Activated B cell treated with CpG ODN at 0.5 μM for 24 hours (primary cell): ENCODE results near the gene CHERP. TPM values are rescaled to one million over a fixed set of nuclear protein-coding genes. Genes with fewer than 3 reads are reported as not detected.

Experiments used
- ATAC-seq: fragments of 200-7000 bp; cut with Tn5 transposase; one replicate; pipeline ENCODE4 v1.10.0; 2021; ENCODE audit warnings: low read depth, mild to moderate bottlenecking, moderate library complexity
- CTCF ChIA-PET: fragments of 350-600 bp; sonication (Branson Sonifier 250); formaldehyde crosslinking; loops from one replicate; lab custom pipeline; 2021; ENCODE audit warnings: antibody characterized with exemption; lab: Charles Lee
- POLR2A ChIA-PET: fragments of 350-600 bp; sonication (Branson Sonifier 250); formaldehyde crosslinking; loops from one replicate; lab custom pipeline; 2021; ENCODE audit warnings: antibody characterized with exemption; lab: Charles Lee
- DNase-seq: peaks from one replicate; pipeline ENCODE4 v3.0.0; 2022
- H3K27ac Mint-ChIP-seq: one replicate; pipeline ENCODE4 v1.8.0; 2020; ENCODE audit warnings: mixed read lengths
- H3K27me3 Mint-ChIP-seq: one replicate; pipeline ENCODE4 v1.8.0; 2021; ENCODE audit warnings: mixed read lengths
- H3K36me3 Mint-ChIP-seq: one replicate; pipeline ENCODE4 v1.8.0; 2021; ENCODE audit warnings: low read depth, mixed read lengths
- H3K4me1 Mint-ChIP-seq: one replicate; pipeline ENCODE4 v1.8.0; 2021; ENCODE audit warnings: mixed read lengths
- H3K4me3 Mint-ChIP-seq: one replicate; pipeline ENCODE4 v1.8.0; 2020; ENCODE audit warnings: mild to moderate bottlenecking, mixed read lengths
- H3K9me3 Mint-ChIP-seq: one replicate; pipeline ENCODE4 v1.8.0; 2020; ENCODE audit warnings: mixed read lengths
- intact Hi-C: fragments of 100-400 bp; cut with micrococcal nuclease; formaldehyde crosslinking; loops from one replicate; pipeline ENCODE4 v1.15.1; 2024
- total RNA-seq: library from RNA; stranded (reverse); gene quantifications from 2 replicates; pipeline ENCODE4 v1.2.3, GENCODE V29; 2022
- TF ChIP-seq, protein P1 (sequence below): fragments of 200-600 bp; IDR thresholded peaks from one replicate; pipeline ENCODE4 v1.8.0; 2022; ENCODE audit warnings: antibody characterized with exemption, mild to moderate bottlenecking

The CHERP gene
- total RNA-seq, 1 donor from 2014 or later = 89.3 TPM

- no peaks in the 10 kb centered on the region for H3K4me1 Mint-ChIP-seq
- H3K27ac Mint-ChIP-seq = no peak overlapping the region
- ChIA-PET POLR2A (interaction anchor here (1.3 kb wide), 1 partner anchor 9 kb away, joined by 3 read pairs; no protein-coding TSS in a partner anchor), CTCF (no interaction called here)
- H3K36me3 Mint-ChIP-seq = peaks cover 85% of the 10 kb centered on the region
- TF ChIP-seq, protein P1, sequence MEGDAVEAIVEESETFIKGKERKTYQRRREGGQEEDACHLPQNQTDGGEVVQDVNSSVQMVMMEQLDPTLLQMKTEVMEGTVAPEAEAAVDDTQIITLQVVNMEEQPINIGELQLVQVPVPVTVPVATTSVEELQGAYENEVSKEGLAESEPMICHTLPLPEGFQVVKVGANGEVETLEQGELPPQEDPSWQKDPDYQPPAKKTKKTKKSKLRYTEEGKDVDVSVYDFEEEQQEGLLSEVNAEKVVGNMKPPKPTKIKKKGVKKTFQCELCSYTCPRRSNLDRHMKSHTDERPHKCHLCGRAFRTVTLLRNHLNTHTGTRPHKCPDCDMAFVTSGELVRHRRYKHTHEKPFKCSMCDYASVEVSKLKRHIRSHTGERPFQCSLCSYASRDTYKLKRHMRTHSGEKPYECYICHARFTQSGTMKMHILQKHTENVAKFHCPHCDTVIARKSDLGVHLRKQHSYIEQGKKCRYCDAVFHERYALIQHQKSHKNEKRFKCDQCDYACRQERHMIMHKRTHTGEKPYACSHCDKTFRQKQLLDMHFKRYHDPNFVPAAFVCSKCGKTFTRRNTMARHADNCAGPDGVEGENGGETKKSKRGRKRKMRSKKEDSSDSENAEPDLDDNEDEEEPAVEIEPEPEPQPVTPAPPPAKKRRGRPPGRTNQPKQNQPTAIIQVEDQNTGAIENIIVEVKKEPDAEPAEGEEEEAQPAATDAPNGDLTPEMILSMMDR = no peak
- no peak for DNase-seq
- H3K27me3 Mint-ChIP-seq = no peaks in the 10 kb centered on the region
- intact Hi-C loops = no loop called here
- H3K4me3 Mint-ChIP-seq = no peak overlapping the region
- no peaks in the 10 kb centered on the region for H3K9me3 Mint-ChIP-seq
- no peak for ATAC-seq
These were observed 16.3 kb downstream of the CHERP start for GRCh38 chr19:16525751-16526481.

DNA sequence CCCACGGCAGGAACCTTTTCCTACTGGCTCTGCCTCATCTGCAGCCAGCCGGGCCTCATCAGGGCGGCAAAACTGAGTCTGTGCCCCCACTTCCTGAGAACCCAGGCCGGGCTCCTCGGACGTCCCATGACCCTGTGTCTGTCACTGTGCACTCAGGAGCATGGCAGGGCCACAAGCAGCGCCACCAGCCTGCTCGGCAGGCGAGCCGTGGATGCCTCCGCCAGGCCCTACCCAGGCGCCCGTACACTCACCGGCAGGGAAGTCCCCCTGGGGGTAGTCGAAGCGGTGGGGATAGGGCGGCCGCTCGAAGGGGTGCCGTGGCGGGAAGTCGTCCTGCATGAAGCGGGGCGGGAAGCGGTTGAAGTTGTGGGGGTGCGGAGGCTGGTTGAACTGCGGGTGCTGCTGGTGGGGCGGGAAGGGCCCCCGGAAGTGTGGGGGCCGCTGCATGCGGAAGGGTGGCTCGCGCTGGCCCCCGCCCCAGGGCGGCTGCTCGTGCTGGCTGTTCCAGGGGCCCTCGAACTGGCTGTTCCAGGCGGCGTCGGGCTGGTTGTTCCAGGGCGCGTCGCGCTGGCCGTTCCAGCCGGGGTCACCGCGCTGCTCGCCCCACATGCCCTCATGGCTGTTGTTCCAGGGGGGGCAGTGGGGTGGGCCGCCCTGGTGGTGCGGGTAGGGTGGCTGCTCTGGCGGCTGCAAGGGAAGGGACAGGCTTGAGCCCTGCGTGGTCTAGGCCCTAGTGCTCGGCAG lies 17.1 kb downstream of the CHERP start:
- DNase-seq (no peak), ATAC-seq (no peak)
- POLR2A ChIA-PET = no interaction called here
- no peak overlapping the region for H3K4me3 Mint-ChIP-seq
- no peaks in the 10 kb centered on the region for H3K9me3 Mint-ChIP-seq
- intact Hi-C loops = no loop called here
- TF ChIP-seq, protein P1 = no peak
- no peak overlapping the region for H3K27ac Mint-ChIP-seq
- no peaks in the 10 kb centered on the region for H3K27me3 Mint-ChIP-seq
- CTCF ChIA-PET = no interaction called here
- H3K36me3 Mint-ChIP-seq = peaks cover 85% of the 10 kb centered on the region
- H3K4me1 Mint-ChIP-seq = no peaks in the 10 kb centered on the region

DNA sequence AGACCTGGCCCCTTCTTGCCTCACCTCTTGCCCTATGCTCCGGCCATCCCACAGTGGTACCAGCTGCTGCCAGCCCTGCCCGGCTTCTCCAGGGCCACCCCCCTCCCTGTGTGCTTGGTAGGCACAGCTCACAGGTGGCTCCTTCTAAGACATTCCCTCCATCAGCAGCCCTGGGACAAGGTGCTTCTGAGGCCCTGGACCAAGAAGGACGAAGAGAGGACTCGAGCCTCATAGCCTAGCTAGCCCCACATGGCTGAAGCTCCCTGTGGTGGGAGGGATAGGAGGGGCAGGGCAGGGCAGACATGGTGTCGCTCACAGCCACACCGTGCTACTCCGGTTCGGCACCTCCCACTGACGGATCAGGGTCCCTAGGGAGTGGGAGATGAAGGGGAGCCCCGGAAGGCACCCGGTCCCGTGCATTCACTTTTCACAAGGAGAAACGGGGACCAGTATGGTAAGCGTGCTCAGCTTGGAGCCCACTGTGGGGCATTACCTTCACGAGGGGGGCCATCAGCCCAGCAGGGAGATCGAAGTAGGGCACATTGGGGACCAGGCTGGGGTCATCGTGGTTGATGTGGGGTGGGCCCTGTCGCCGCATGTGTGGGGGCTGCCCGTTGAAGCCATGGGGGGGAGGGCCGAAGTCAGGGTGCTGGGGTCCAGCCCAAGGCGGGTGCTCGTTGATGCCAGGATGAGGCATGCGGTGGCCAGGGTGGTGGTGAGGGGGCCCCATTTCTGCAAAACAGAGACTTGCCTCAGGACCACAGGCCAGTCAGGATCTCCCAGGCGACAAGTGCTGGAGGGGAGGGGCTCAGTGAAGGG lies 19.5 kb downstream of the CHERP start:
- no peaks in the 10 kb centered on the region for H3K27me3 Mint-ChIP-seq
- CTCF ChIA-PET = no interaction called here
- POLR2A ChIA-PET = no interaction called here
- no peak for DNase-seq
- intact Hi-C loops = no loop called here
- H3K9me3 Mint-ChIP-seq = no peaks in the 10 kb centered on the region
- no peak overlapping the region for H3K27ac Mint-ChIP-seq
- H3K4me1 Mint-ChIP-seq = no peaks in the 10 kb centered on the region
- H3K36me3 Mint-ChIP-seq = peaks cover 87% of the 10 kb centered on the region
- TF ChIP-seq, protein P1 = no peak
- ATAC-seq = no peak
- H3K4me3 Mint-ChIP-seq = no peak overlapping the region

GRCh38 chr19:16521715-16522289 lies 20.4 kb downstream of the CHERP start:
- no peaks in the 10 kb centered on the region for H3K27me3 Mint-ChIP-seq
- intact Hi-C loops = no loop called here
- H3K4me1 Mint-ChIP-seq = no peaks in the 10 kb centered on the region
- DNase-seq = no peak
- TF ChIP-seq, protein P1 = no peak
- ATAC-seq = no peak
- no peak overlapping the region for H3K4me3 Mint-ChIP-seq
- no peaks in the 10 kb centered on the region for H3K9me3 Mint-ChIP-seq
- CTCF ChIA-PET = no interaction called here
- POLR2A ChIA-PET = no interaction called here
- H3K27ac Mint-ChIP-seq = no peak overlapping the region
- H3K36me3 Mint-ChIP-seq = peaks cover 91% of the 10 kb centered on the region
